Liver (tissue), 3 donors: ENCODE results near the gene RAB23.

Source experiments
- CTCF ChIP-seq: fragments of 150-350 bp; IDR thresholded peaks from 2 replicates; pipeline ENCODE4 v1.5.1; 2017; ENCODE audit warnings: improper control_type of control experiment, low read depth, low read length; ENCODE audit not compliant: missing input control
- EGR1 ChIP-seq, 2 donors: IDR thresholded peaks; 2 replicates each; pipeline ENCODE4 v1.6.1; 2016 to 2018; ENCODE audit warnings: antibody characterized with exemption in 2 of 2, low read depth in 2 of 2
- GABPA ChIP-seq, 2 donors: IDR thresholded peaks in 1 of 2; conservative IDR thresholded peaks in 1 of 2; 2 replicates each; pipeline ENCODE4 v1.6.1; 2016; ENCODE audit warnings: antibody characterized with exemption in 2 of 2, mild to moderate bottlenecking in 1 of 2, moderate library complexity in 1 of 2
- HNF4G ChIP-seq: IDR thresholded peaks from 2 replicates; pipeline ENCODE4 v1.6.1; 2016; ENCODE audit warnings: antibody characterized with exemption
- JUND ChIP-seq, 2 donors: IDR thresholded peaks; 2 replicates each; pipeline ENCODE4 v1.6.1; 2016; ENCODE audit warnings: antibody characterized with exemption in 2 of 2
- MAX ChIP-seq: IDR thresholded peaks from 2 replicates; pipeline ENCODE4 v1.6.1; 2016; ENCODE audit warnings: antibody characterized with exemption
- RAD21 ChIP-seq, 2 donors: IDR thresholded peaks; 2 replicates each; pipeline ENCODE4 v1.6.1; 2016; ENCODE audit warnings: antibody characterized with exemption in 2 of 2, mild to moderate bottlenecking in 2 of 2
- REST ChIP-seq: IDR thresholded peaks from 2 replicates; pipeline ENCODE4 v1.6.1; 2016; ENCODE audit warnings: antibody characterized with exemption, mild to moderate bottlenecking
- RXRA ChIP-seq, 2 donors: IDR thresholded peaks; 2 replicates each; pipeline ENCODE4 v1.6.1; 2017 to 2018; ENCODE audit warnings: antibody characterized with exemption in 2 of 2, mild to moderate bottlenecking in 1 of 2
- SP1 ChIP-seq: IDR thresholded peaks from 2 replicates; pipeline ENCODE4 v1.6.1; 2018; ENCODE audit warnings: antibody characterized with exemption, mild to moderate bottlenecking
- TAF1 ChIP-seq: conservative IDR thresholded peaks from 2 replicates; pipeline ENCODE4 v1.6.1; 2016; ENCODE audit warnings: antibody characterized with exemption, mild to moderate bottlenecking
- YY1 ChIP-seq: IDR thresholded peaks from 2 replicates; pipeline ENCODE4 v1.6.1; 2016; ENCODE audit warnings: antibody characterized with exemption, mild to moderate bottlenecking
- ZBTB33 ChIP-seq: IDR thresholded peaks from 2 replicates; pipeline ENCODE4 v1.6.1; 2016; ENCODE audit warnings: antibody characterized with exemption
- donor health status: healthy.
- donor health status: healthy.

- TF ChIP-seq YY1 (no peak), CTCF (no peak), GABPA (IDR thresholded peaks at IDR 0.05 in 1 of 2, conservative IDR thresholded peaks at IDR 0.05 in 1 of 2) (no peak), TAF1 (no peak), JUND (IDR thresholded peaks at IDR 0.05) (no peak), RXRA (IDR thresholded peaks at IDR 0.05) (no peak), HNF4G (no peak), EGR1 (IDR thresholded peaks at IDR 0.05; ENCODE audit: low read depth in 2 of 2) (no peak), RAD21 (IDR thresholded peaks at IDR 0.05) (no peak), MAX (no peak), ZBTB33 (no peak), REST (no peak), SP1 (no peak)
Observed at GRCh38 chr6:57261926-57262325, 39.8 kb upstream of the RAB23 start.
